IPS DF 19.7 (cell line): ENCODE data around the gene KRTAP3-2.

Source experiments
- DNase-seq: peaks from one replicate; pipeline ENCODE4 v3.0.0-alpha.2; 2013; ENCODE audit warnings: low read depth, low spot score

KRTAP3-2 gene

DNA sequence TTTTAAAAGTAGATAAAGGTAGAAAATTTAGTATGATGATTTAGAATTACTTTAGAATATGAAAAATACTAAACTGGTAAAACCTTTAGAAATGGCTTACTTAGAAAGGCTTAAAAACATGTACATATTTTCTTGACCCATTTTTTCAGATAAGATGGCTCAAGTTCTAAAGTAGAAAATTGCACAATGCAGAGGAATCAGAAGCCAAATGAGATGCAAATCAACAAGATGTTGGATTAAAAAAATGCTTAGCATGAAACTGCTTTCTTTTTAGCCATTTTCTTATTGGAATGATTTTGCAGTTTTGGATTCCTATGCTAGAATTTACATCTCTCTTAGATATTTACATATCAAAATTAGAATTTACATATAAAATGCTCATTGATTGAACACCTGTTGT, 10.7 kb upstream of the KRTAP3-2 start:
- DNase-seq = no peak

DNA sequence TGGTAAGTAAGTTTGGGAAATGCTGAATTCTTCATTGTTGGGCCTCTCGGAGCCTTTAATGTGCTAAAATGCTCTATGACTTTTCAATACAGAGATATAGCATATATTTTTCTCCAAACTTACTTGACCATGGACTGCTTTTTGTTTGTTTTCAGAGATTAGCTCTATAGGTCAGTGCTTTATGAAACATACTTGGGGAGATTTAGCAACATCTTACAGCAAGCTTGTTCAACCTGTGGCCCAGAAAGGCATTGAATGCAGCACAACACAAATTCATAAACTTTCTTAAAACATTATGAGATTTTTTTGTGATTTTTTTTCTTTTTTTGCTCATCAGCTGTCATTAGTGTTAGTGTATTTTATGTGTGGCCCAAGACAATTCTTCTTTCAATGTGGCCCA, 10.2 kb upstream of the KRTAP3-2 start:
- DNase-seq = no peak

DNA sequence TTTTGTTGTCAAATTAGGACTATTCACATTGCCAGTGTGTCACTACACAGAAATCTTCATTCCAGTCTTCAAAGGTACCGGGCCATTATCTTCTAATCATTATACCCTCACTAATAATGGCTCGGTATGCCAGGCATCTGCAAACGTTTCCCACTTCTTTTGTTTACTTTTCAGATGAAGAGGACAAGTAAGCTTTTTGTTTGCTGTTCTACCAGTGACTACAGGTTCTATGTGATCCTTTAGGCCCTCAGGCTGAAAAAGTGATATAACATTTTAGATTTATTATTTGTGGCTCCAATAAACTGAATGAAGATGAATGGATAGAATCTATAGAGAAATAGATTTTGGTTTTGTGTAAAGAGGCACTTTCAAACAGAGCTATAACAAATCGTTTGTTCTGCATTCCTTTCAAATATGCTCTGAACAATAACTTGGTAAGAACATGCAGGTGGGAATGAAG, 9.6 kb upstream of the KRTAP3-2 start:
- DNase-seq = no peak

DNA sequence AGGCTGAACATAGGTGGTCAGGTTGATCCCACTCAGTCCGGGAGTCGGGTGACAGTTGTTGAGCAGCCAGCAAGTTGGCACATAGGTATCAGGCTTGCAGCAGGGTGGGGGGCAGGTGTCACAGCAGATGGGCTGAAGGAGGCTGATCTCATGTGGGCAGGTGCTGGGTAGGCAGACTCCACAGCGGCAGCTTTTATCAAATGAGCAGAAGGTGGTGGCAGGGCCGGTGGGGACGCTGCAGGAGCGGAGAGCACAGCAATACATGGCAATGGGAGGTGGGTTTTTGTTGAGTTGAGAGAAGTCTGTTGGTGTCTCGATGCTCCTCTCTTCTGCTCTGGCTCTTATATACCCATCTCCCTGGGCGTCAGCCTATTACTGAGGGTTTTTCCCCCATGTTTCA, 9.1 kb upstream of the KRTAP3-2 start, which contains the start of gene KRTAP3-1:
Gene KRTAP3-1, minus strand, starts transcription at position 318 of the 400 bp plus-strand sequence. Its CDS starts 54 bp downstream, at position 264.
- no peak for DNase-seq

DNA sequence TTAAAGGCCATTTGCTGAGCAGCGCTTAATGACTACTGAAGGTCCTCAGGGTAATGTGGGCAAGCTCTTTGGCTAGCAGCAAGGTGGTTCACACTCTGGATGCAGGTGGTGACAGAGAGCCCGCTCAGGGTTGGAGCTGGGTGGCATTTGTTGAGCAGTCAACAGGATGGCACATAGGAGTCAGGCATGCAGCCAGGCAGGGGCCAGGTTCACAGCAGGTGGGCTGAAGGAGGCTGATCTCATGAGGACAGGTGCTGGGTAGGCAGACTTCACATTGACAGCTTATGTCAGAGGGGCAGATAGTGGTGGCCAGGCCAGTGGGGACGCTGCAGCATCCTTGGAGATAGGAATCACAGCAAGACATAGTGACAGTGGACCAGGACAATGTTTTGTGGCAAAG, 4.7 kb upstream of the KRTAP3-2 start:
- no peak for DNase-seq

DNA sequence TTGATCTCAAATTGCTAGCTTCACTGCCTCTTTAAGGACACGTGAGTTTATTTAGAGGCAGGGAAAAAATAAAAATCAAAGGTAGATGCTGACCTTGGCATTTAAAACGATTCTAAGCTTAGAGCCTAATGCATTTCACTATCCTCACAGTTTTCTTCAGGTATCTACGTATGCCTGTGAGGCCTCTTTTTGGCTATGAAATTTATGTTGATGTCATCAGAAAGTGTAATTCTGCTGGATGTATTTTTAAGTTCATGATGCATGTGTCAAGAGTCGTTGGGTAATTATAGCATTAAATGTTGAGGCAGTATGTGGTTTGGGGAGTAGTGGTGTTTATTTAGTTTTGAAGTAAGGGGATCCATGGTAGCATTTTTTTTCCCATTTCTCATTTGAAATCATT, 4.2 kb upstream of the KRTAP3-2 start:
- DNase-seq = no peak

DNA sequence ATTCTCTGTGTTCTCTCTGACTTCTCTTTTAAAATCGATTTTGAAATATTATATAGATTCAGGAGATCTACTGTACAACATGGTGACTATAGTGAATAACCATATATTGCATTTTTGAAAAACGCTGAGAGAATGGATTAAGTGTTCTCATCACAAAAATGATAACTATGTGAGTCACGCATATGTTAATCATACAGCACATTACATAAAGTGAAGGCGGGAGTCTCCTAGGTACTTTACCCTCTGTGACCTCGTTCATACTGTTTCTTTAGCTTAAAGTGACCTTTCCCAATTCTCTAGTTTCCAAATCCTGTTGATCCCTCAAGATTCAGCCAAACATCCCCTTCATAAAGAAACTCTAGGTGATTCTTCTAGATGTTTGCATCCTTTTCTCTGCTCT, 3.1 kb upstream of the KRTAP3-2 start:
- no peak for DNase-seq

DNA sequence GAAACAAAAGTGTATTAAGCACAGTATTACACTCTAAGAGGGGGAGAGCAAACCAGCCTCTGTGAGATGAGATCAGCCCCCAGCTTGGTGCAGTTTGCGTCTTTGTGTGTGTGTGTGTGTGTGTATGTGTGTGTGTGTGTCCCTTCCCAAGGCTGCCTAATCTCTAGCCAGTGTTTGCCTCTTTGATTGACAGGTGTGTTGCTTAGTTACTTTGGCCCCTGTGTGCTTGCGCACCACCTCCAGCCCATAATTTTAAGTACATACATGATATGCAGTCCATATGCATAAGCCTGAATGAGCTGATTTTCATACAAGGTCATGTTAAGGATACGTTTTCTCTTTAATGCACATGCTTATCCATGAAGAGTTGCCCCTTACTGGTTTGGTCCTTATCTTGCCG, 2.1 kb upstream of the KRTAP3-2 start:
- no peak for DNase-seq

DNA sequence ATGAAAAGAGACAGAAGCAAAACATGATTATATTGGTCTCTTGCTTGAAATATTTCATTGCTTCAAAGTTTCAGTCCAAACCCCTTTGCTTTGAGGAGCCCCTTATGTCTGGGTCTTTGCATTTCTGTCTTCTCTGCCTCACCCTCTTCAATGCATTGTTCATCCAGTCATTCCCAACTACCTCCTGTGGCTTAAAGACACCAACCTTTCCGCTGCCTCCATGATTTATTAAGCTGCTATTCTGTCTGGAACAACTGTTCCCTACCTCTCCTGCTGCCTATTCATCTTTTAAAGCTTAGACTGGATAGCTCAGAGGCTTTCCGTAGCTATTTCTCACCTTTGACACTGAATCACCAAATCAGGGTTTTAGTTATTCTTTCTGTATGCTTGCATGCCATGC, 2.3 kb downstream of the KRTAP3-2 start:
- DNase-seq = no peak

DNA sequence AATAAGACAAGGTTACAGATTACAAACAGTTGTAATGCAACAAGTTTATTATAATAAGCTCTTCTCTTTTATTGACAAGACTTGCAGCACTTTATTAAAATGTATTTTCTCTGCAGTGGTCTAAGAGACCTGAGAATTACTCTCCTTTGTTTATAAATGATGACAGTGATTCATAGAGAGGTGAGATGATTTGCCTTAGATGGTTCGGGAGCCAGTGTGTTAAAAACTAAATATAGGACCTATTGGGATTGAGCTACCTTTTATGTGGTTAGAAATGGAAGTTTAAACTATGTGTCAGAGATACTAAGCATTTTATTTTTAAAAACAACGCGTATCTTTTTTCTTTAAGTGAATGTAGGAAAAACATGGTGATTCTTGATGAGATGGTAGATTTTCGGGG, 2.9 kb downstream of the KRTAP3-2 start:
- no peak for DNase-seq

DNA sequence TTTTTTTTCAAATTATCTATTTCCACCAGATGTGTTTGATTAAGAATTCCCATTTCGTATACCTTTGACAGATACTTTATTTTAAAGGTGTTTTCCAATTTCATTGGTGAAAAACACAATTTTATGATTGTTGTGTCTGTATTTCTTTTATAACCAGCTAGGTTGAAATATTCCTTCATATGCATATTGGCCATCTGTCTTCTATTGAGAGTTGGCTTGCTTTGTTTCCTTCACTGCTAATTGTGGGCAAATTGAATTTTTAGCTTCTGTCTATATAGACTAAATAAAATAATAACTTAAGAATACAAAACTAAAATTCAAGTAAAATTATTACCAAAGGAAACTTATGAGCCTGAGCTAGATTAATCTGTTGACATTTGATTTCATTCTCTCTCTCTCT, 4.6 kb downstream of the KRTAP3-2 start:
- DNase-seq = no peak

DNA sequence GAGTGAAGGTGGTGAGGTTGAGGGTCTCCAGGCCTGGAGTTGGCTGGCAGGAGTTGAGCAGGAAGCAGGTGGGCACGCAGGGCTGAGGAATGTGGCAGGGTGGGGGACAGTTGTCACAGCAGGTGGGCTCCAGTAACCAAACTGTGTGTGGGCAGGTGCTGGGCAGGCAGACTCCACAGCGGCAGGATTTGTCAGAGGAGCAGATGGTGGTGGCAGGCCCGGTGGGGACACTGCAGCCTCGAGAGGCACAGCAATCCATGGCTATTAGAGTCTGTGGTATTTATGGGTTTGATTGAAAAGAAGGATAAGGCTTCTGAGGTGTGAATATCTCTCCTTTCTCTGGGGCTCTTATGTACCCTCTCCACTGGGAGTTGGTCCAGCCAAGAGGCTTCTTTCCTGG, 5.9 kb downstream of the KRTAP3-2 start, which contains the start of gene KRTAP3-3:
Gene KRTAP3-3, minus strand, starts transcription at position 326 of the 400 bp plus-strand sequence. Its CDS starts 67 bp downstream, at position 259.
- DNase-seq = no peak

DNA sequence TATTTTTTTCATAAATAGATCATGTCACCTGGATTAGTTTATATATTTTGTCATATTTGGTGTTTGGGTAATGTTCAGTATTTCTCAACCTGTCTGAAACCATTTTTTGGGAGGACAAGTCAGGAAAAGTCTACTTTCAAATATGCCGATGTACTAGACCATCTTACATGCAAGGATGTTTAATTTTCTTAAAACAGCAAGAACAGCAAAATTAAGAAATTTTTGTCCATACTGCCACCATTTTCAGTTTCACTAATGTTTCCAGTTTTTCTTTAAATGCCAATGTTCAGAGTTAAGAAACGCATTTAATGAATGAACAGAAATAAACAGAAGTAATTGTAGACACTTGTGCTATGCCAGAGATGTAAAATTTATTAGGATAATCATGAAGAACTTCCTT, 6.6 kb downstream of the KRTAP3-2 start:
- DNase-seq = no peak

DNA sequence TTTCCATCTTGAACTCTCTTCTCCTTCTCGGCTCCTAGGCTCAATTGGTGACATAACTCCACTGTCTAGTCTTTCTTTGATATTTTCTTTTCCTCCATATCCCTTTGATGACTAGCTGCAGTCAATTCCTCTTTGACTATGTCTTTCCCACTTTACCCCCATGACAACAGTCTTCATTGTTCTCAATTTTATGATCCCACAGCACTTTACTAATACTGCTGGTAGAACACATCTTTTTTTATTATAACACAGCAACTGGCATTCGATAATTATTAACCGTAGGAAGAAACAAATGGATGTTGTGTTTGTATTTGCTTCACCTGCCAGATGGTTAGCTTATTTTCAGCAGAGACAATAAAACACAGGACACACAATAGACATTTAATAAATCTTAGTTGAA, 7.0 kb downstream of the KRTAP3-2 start:
- no peak for DNase-seq

DNA sequence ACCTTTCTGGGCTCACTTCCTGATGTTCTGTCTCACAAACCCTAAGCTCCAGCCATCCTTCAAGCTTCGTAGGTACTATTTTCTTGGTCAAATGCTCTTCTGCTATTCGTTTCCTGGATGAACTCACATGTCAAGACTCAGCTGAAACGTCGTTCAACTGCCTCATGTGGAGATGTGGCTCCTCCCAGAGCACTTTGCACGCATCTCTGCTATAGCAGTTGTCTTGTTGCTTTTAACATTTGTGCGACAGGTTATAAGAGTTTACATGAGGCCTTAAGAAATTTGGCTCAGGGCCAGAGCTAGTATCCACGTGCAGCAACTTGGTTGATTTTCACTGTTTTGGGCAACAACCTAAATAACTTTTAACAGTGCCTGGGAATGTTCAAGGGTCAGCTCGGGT, 12.8 kb downstream of the KRTAP3-2 start:
- DNase-seq = no peak

DNA sequence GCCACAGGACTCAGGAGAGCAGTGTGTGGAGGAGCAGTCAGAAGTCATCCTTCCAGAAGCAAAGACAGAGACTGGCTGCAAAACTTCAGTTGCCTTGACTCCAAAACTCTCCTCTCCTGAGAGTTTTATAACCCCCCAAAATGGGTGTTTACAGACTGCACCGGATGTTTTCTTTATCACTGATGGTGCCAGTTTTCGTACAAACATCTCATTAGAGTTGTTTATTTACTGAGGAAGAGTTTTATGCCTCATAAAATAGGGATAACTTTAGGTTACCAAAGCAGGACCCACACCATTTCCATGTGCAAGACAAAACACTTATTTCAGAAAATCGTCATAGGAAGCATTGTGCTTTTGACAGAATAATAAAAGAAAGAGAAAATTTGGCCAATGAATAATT, 15.5 kb downstream of the KRTAP3-2 start, which contains the start of gene KRT40:
Gene KRT40, minus strand, starts transcription at position 101 of the 400 bp plus-strand sequence. Its CDS starts 53 bp downstream, at position 48.
- no peak for DNase-seq

DNA sequence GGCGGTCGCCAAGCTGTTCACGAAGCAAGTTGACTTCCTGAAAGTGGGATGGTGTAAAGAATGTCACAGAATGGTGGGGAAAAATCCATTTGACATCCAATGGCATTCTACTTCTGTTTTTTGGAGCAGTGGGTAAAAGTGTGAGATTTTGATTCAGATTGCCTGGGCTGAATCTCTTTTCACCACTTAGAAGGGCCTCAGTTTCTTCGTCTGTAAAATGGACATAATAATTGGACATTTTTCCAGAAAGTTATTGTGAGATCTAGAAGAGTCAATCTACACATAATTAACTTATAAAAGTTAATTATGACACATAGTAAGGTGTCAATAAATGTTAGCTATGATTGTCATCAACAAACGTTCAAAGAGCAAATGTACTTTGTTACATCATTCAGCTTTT, 18.6 kb downstream of the KRTAP3-2 start:
- DNase-seq = no peak

DNA sequence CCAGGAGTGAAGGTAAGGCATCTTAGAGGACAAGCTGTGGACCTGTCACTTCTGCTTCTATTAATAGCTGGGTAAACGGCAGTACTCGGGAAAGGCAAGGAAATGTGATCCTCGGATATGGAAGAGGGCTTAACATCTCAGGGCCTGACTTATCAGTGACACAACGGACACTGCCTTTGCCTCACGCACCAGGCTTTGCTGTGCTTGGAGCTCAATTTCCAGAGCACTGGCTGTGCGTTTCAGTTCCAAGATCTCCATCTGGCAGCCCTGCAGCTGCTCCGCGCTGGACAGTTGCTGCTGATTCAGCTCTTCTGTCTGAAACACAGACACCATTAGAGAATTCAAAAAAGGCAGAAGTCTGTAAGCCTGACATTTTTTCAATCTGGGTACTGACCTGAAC, 19.1 kb downstream of the KRTAP3-2 start:
- no peak for DNase-seq

DNA sequence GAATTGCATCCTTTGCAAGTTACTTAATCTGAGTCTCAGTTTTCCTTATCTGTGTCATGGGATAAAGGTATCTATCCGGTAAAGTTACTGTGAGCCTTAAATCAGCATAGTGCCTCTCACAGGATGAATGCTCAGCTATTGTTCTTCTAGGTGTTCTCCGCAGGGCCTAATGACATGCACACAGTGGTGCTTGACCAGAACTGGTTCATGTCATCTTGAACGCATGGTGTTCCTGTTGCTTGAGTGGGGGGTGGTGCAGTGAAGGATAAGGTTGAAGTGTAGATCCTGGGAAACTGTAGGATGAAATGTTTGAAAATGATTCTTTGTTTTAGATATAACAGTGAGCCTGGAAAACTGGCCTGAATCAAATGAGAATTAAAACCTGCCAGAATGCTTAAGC, 19.6 kb downstream of the KRTAP3-2 start:
- no peak for DNase-seq

DNA sequence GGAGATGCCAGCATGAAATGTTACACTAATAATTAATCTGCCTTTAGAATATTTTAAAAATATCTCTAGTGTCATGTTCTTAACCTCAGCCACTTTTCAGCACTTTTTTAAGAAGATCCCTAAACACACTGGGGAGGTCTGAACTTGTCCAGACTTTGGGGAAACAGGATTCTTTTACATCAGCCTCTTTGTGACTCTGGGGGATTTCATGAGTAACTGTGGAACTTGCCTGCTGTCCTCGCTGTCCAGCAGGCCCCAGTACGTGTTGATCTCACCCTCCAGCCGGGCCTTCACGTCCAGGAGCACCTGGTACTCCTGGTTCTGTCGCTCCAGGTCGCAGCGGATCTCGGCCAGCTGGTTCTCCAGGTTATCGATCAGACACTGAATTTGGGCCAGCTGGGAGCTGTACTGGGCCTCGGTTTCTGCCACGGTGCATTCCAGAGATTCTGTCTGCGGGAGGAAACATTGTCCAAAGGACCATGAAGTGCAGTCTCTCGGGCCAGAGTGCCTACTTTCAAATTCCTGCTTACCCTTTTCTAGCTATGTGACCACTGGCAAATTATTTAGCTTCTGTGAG, 21.0 kb downstream of the KRTAP3-2 start:
- no peak for DNase-seq

DNA sequence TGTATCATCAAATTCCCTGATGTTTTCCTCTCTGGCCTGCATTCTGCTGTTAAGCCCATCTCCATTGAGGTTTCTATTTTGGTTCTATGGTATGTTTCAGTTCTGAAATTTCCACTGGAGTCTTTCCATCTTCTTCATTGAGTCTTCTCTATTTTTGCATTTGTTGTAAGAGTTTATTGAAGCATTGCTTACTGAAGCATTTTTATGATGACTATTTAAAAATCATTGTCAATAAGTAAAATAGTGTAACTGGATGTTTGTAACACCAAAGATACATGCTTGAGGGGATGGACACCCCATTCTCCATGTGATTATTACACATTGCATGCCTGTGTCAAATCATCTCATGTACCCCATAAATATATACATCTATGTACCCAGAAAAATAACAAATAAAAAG, 24.2 kb downstream of the KRTAP3-2 start:
- DNase-seq = no peak

DNA sequence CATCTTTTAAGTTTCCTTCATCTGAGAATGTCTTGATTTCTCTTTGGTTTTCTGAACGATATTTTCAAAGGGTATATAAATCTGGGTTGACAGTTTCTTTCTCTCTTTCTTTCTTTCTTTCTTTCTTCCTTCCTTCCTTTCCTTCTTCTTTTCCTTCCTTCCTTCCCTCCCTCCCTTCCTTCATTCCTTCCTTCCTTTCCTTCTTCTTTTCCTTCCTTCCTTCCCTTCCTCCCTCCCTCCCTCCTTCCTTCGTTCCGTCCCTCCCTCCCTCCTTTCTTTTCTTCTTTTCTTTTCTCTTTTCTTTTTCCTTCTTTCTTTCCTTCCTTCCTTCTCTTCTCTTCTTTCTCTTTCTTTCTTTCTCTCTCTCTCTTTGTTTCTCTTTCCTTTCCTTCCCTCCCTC, 25.3 kb downstream of the KRTAP3-2 start:
- no peak for DNase-seq

DNA sequence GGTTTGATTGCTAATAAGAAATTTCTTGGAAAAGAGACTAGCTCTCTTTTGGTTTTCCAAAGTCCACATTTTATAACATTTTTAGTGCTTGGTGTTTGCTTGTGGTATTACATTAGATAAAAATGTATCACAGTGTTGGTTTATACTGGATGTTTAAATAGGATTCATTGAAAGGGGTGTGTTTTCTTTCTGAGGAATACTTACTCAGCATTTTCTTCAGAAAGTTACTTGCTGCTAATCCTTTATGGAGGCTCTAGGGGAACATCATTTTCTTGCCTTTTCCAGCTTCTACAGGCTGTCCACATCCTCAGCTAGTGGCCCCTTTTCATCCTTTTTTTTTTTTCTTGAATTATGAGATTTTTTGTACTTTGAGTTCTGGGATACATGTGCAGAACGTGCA, 32.1 kb downstream of the KRTAP3-2 start:
- no peak for DNase-seq

DNA sequence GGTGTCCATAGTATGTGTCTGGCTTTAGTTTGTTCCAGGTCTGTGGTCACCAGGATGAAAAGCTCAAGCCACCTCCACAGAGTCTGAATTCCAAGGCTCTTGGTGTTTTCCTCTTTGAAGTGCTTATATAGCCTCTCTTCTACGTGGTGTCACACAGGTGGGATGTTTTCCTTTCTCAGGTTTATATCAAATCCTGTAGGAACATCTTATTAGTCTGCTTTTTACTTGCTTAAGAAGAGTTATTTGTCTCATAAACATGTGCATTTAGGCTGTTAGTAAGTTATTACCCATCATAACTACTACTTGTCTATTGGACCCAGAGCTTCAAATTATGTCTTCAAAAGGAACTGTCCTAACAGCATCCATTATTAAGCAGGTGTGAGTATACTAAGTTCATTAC, 32.9 kb downstream of the KRTAP3-2 start, which contains the start of gene KRT39:
Gene KRT39, minus strand, starts transcription at position 101 of the 400 bp plus-strand sequence. Its CDS starts 92 bp downstream, at position 9.
- no peak for DNase-seq
